Dendritic cell treated with granulocyte-macrophage colony-stimulating factor and Interleukin-4, amounts not matched to agents 40 ng/mL and 50 ng/mL, for 4 days (primary cell): Measurements from ENCODE around the gene FAM219A.
"Not testable (repeated sequence)": the region's sequence is repeated elsewhere in the genome, so short reads cannot be mapped to it uniquely, and the experiment has no call there.

Experiments used
- H3K27ac Mint-ChIP-seq: one replicate; pipeline ENCODE4 v1.8.0; 2022; ENCODE audit warnings: mild to moderate bottlenecking, mixed read lengths
- H3K27me3 Mint-ChIP-seq: one replicate; pipeline ENCODE4 v1.8.0; 2022; ENCODE audit warnings: mild to moderate bottlenecking, mixed read lengths
- H3K36me3 Mint-ChIP-seq: one replicate; pipeline ENCODE4 v1.8.0; 2022; ENCODE audit warnings: low read depth, mixed read lengths
- H3K4me1 Mint-ChIP-seq: one replicate; pipeline ENCODE4 v1.8.0; 2022; ENCODE audit warnings: low read depth, mixed read lengths
- H3K4me3 Mint-ChIP-seq: one replicate; pipeline ENCODE4 v1.8.0; 2022; ENCODE audit warnings: mild to moderate bottlenecking, moderate library complexity, mixed read lengths
- H3K9me3 Mint-ChIP-seq: one replicate; pipeline ENCODE4 v1.8.0; 2022; ENCODE audit warnings: mixed read lengths
- intact Hi-C: fragments of 100-400 bp; cut with micrococcal nuclease; formaldehyde crosslinking; loops from one replicate; pipeline ENCODE4 v1.15.0; 2022

Gene FAM219A

GRCh38 chr9:34370335-34370969 is 87.9 kb downstream of the FAM219A start:
- intact Hi-C loops, result no loop called here
- no peak overlapping the region for H3K4me3 Mint-ChIP-seq
- peaks cover 8% of the 10 kb centered on the region for H3K36me3 Mint-ChIP-seq
- no peaks in the 10 kb centered on the region for H3K4me1 Mint-ChIP-seq
- peaks cover 10% of the 10 kb centered on the region for H3K9me3 Mint-ChIP-seq
- H3K27ac Mint-ChIP-seq, result no peak overlapping the region
- H3K27me3 Mint-ChIP-seq, result peaks cover 13% of the 10 kb centered on the region

GRCh38 chr9:34369636-34370035 is 88.7 kb downstream of the FAM219A start:
- intact Hi-C loops, result no loop called here
- H3K36me3 Mint-ChIP-seq, result peaks cover 8% of the 10 kb centered on the region

GRCh38 chr9:34368796-34369195 is 89.6 kb downstream of the FAM219A start:
- H3K9me3 Mint-ChIP-seq, H3K36me3 Mint-ChIP-seq, intact Hi-C loops, H3K27me3 Mint-ChIP-seq, H3K27ac Mint-ChIP-seq, H3K4me3 Mint-ChIP-seq, H3K4me1 Mint-ChIP-seq: not testable (repeated sequence)

More at GRCh38 chr9:34369636-34370035, 88.7 kb downstream of the FAM219A start:
- peaks cover 7% of the 10 kb centered on the region for H3K27me3 Mint-ChIP-seq
- H3K27ac Mint-ChIP-seq, result no peak overlapping the region
- peaks cover 10% of the 10 kb centered on the region for H3K9me3 Mint-ChIP-seq
- no peaks in the 10 kb centered on the region for H3K4me1 Mint-ChIP-seq
- H3K4me3 Mint-ChIP-seq, result no peak overlapping the region

GRCh38 chr9:34367751-34368410 is 90.5 kb downstream of the FAM219A start:
- intact Hi-C loops, H3K27ac Mint-ChIP-seq, H3K4me3 Mint-ChIP-seq: not testable (repeated sequence)

GRCh38 chr9:34366365-34366764 is 92.0 kb downstream of the FAM219A start:
- intact Hi-C loops, result no loop called here
- Mint-ChIP-seq H3K4me3 (no peak overlapping the region), H3K9me3 (peaks cover 7% of the 10 kb centered on the region), H3K4me1 (peaks cover 9% of the 10 kb centered on the region), H3K27ac (no peak overlapping the region), H3K27me3 (peaks cover 3% of the 10 kb centered on the region), H3K36me3 (peaks cover 6% of the 10 kb centered on the region)

More at GRCh38 chr9:34367751-34368410, 90.5 kb downstream of the FAM219A start:
- not testable (repeated sequence) for H3K4me1 Mint-ChIP-seq, H3K27me3 Mint-ChIP-seq, H3K36me3 Mint-ChIP-seq, H3K9me3 Mint-ChIP-seq

DNA sequence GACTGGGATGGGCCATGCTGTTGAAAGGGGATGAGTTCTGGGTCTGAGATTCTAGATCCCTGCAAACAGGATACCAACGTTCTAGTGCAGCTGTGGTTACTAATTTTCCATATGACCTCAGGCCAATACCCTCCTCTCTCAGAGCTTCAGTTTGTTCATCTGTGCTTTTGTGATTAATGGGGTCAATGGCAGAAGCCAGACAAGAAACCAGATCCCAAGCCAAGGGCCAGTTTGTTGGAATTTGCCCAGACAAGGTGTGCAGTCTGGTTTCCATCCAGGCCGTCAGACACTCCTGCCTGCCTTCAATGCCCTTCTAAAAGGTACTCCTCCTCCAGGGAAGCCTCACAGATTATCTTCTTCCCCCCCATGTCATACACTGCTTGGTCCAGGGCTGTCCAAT is 93.1 kb downstream of the FAM219A start:
- H3K9me3 Mint-ChIP-seq, result no peaks in the 10 kb centered on the region
- H3K27ac Mint-ChIP-seq, result no peak overlapping the region
- peaks cover 2% of the 10 kb centered on the region for H3K27me3 Mint-ChIP-seq
- no peak overlapping the region for H3K4me3 Mint-ChIP-seq
- no peaks in the 10 kb centered on the region for H3K36me3 Mint-ChIP-seq
- intact Hi-C loops, result no loop called here
- H3K4me1 Mint-ChIP-seq, result peaks cover 9% of the 10 kb centered on the region

- Mint-ChIP-seq H3K27me3 (peaks cover 2% of the 10 kb centered on the region), H3K4me1 (peaks cover 9% of the 10 kb centered on the region), H3K27ac (no peak overlapping the region), H3K9me3 (no peaks in the 10 kb centered on the region), H3K36me3 (no peaks in the 10 kb centered on the region), H3K4me3 (no peak overlapping the region)
- intact Hi-C loops, result no loop called here
These were observed 94.6 kb downstream of the FAM219A start for GRCh38 chr9:34363619-34364351.

GRCh38 chr9:34362614-34363214 is 95.7 kb downstream of the FAM219A start:
- Mint-ChIP-seq H3K4me3 (no peak overlapping the region), H3K36me3 (no peaks in the 10 kb centered on the region), H3K4me1 (peaks cover 9% of the 10 kb centered on the region), H3K27ac (no peak overlapping the region), H3K27me3 (peaks cover 2% of the 10 kb centered on the region), H3K9me3 (peaks cover 4% of the 10 kb centered on the region)
- intact Hi-C loops, result no loop called here

DNA sequence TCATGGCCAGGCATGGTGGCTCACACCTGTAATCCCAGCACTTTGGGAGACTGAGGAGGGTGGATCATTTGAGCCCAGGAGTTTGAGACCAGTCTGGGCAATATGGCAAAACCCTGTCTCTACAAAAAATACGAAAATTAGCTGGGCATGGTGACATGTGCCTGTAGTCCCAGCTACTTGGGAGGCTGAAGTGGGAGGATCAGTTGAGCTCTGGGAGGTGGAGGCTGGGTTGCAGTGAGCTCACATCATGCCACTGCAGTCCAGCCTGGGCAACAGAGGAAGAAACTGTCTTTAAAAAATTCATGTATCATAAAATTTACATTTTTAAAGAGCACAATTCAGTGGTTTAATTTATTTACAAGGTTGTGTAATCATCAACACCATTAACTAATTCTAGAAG is 105.4 kb downstream of the FAM219A start:
- H3K4me1 Mint-ChIP-seq, H3K27me3 Mint-ChIP-seq, H3K27ac Mint-ChIP-seq, H3K9me3 Mint-ChIP-seq, H3K4me3 Mint-ChIP-seq, intact Hi-C loops: not testable (repeated sequence)
- H3K36me3 Mint-ChIP-seq, result peaks cover 24% of the 10 kb centered on the region

GRCh38 chr9:34352122-34352652 is 106.2 kb downstream of the FAM219A start:
- H3K9me3 Mint-ChIP-seq, H3K4me1 Mint-ChIP-seq, H3K27me3 Mint-ChIP-seq, H3K4me3 Mint-ChIP-seq, H3K27ac Mint-ChIP-seq, intact Hi-C loops: not testable (repeated sequence)
- peaks cover 30% of the 10 kb centered on the region for H3K36me3 Mint-ChIP-seq

GRCh38 chr9:34349324-34349723 is 109.0 kb downstream of the FAM219A start:
- Mint-ChIP-seq H3K36me3 (peaks cover 49% of the 10 kb centered on the region), H3K9me3 (no peaks in the 10 kb centered on the region), H3K4me1 (peaks cover 6% of the 10 kb centered on the region), H3K27me3 (no peaks in the 10 kb centered on the region), H3K4me3 (no peak overlapping the region), H3K27ac (no peak overlapping the region)
- intact Hi-C loops, result no loop called here
